HepG2 (cell line): ENCODE data around the gene GNAI2. TPM values are rescaled to one million over a fixed set of nuclear protein-coding genes. Genes with fewer than 3 reads are reported as not detected.

ENCODE experiments used
- ATAC-seq: fragments of 200-7000 bp; cut with Tn5 transposase; 3 replicates; pipeline ENCODE4 v1.9.1; 2020; ENCODE audit warnings: mild to moderate bottlenecking, moderate library complexity
- BruUV-seq: library from RNA; stranded (reverse); fragments of 400-500 nt; replicated peaks from 2 replicates; lab custom pipeline; 2021; lab: Mats Ljungman, UMichigan
- CTCF ChIA-PET: fragments of 300-600 bp; formaldehyde crosslinking; extraction: SDS; loops from one replicate; lab custom pipeline; 2021; ENCODE audit warnings: low total read pairs, inconsistent platforms, low intra/inter-chr PET ratio; lab: Yijun Ruan, JAX
- POLR2A ChIA-PET: fragments of 350-600 bp; sonication (Branson Sonifier 250); formaldehyde crosslinking; loops from one replicate; lab custom pipeline; 2020; ENCODE audit warnings: antibody characterized with exemption, inconsistent platforms; lab: Yijun Ruan, JAX
- DNase-seq: peaks from one replicate; pipeline ENCODE4 v3.0.0-alpha.2; 2015; ENCODE audit warnings: low spot score
- FAIRE-seq: peaks from 3 replicates; lab custom pipeline; 2011; peaks lifted over from hg19 to GRCh38; lab: Jason Lieb, UNC
- H2AFZ ChIP-seq: one replicate; pipeline ENCODE4 v1.6.1; 2011; ENCODE audit warnings: low read length, inconsistent platforms
- H3K27ac ChIP-seq: fragments of 300-600 bp; 3 replicates; pipeline ENCODE4 v1.8.0; 2011; ENCODE audit warnings: mixed run types, mild to moderate bottlenecking, mixed read lengths, low read length, inconsistent platforms; ENCODE audit not compliant: insufficient read depth; ENCODE audit errors: extremely low read length
- H3K27me3 ChIP-seq, 2 experiments: fragments of 200-600 bp in 1 of 2; 2 replicates in 1 of 2; 3 replicates in 1 of 2; pipeline versions ENCODE4 v1.6.0 to v1.8.0; 2011; ENCODE audit warnings: low read length in 2 of 2, mild to moderate bottlenecking in 2 of 2, moderate library complexity in 2 of 2, inconsistent platforms in 1 of 2; ENCODE audit not compliant: insufficient read depth in 2 of 2, control insufficient read depth in 1 of 2
- H3K36me3 ChIP-seq, 2 experiments: fragments of 200-600 bp in 1 of 2; replicated peaks in 1 of 2; 2 replicates in 1 of 2; 3 replicates in 1 of 2; pipeline versions ENCODE4 v1.5.1 to v1.8.0; 2011; ENCODE audit warnings: low read length in 2 of 2, inconsistent platforms in 1 of 2; ENCODE audit not compliant: insufficient read depth in 2 of 2, control insufficient read depth in 1 of 2
- H3K4me1 ChIP-seq: 2 replicates; pipeline ENCODE4 v1.5.1; 2012; ENCODE audit warnings: low read length, inconsistent platforms; ENCODE audit not compliant: insufficient read depth
- H3K4me2 ChIP-seq: 2 replicates; pipeline ENCODE4 v1.6.0; 2011; ENCODE audit warnings: low read depth, low read length, inconsistent platforms
- H3K4me3 ChIP-seq, 3 experiments: fragments of 200-600 bp in 1 of 3; sonication (generic), shearing (Covaris generic) in 1 of 3; replicated peaks in 1 of 3; 2 replicates each; pipeline ENCODE4 v1.5.1; 2011 to 2016; ENCODE audit warnings: low read length in 3 of 3, inconsistent platforms in 2 of 3, low read depth in 2 of 3, mild to moderate bottlenecking in 2 of 3, control low read depth in 1 of 3, mixed read lengths in 1 of 3; ENCODE audit not compliant: insufficient read depth in 1 of 3
- H3K79me2 ChIP-seq: one replicate; pipeline ENCODE4 v1.6.1; 2011; ENCODE audit warnings: low read length, inconsistent platforms; ENCODE audit not compliant: insufficient read depth
- H3K9ac ChIP-seq: 2 replicates; pipeline ENCODE4 v1.6.0; 2011; ENCODE audit warnings: mild to moderate bottlenecking, low read depth, low read length, inconsistent platforms; ENCODE audit not compliant: insufficient read depth
- H3K9me3 ChIP-seq: 2 replicates; pipeline ENCODE4 v1.5.1; 2012; ENCODE audit warnings: mild to moderate bottlenecking, low read length
- H4K20me1 ChIP-seq: 2 replicates; pipeline ENCODE4 v1.6.0; 2011; ENCODE audit warnings: inconsistent platforms, mild to moderate bottlenecking, low read length, moderate library complexity; ENCODE audit not compliant: insufficient read depth
- HIVEP1 ChIP-seq: sonication (generic); formaldehyde crosslinking; IDR thresholded peaks from 2 replicates; pipeline ENCODE4 v1.4.0; 2020; ENCODE audit warnings: mild to moderate bottlenecking, missing genetic modification reagents
- RBAK ChIP-seq: sonication (generic); formaldehyde crosslinking; IDR thresholded peaks from 2 replicates; pipeline ENCODE4 v1.5.1; 2020; ENCODE audit warnings: mild to moderate bottlenecking, missing genetic modification reagents
- RCOR2 ChIP-seq: IDR thresholded peaks from 2 replicates; pipeline ENCODE4 v1.6.1; 2016; ENCODE audit warnings: missing biosample characterization, missing genetic modification reagents
- SIN3B ChIP-seq: fragments of 150-350 bp; IDR thresholded peaks from 2 replicates; pipeline ENCODE4 v1.6.1; 2014; ENCODE audit warnings: low read length
- SRSF1 ChIP-seq: fragments of 200-400 bp; formaldehyde crosslinking; optimal IDR thresholded peaks from 2 replicates; pipeline ENCODE3; 2017; ENCODE audit warnings: mild to moderate bottlenecking, low read depth, low read length, moderate library complexity
- TGIF2 ChIP-seq: IDR thresholded peaks from 2 replicates; pipeline ENCODE4 v1.6.1; 2016; ENCODE audit warnings: control low read depth, missing compliant biosample characterization
- ZFP1 ChIP-seq: IDR thresholded peaks from 2 replicates; pipeline ENCODE4 v1.6.1; 2016
- ZFP36L1 ChIP-seq: sonication (generic); formaldehyde crosslinking; IDR thresholded peaks from 2 replicates; pipeline ENCODE4 v1.8.0; 2022; ENCODE audit warnings: mild to moderate bottlenecking, missing genetic modification reagents, moderate library complexity
- ZMYM3 ChIP-seq: sonication (generic); formaldehyde crosslinking; IDR thresholded peaks from 2 replicates; pipeline ENCODE4 v1.5.1; 2020; ENCODE audit warnings: mild to moderate bottlenecking, missing genetic modification reagents
- ZNF121 ChIP-seq: sonication (generic); formaldehyde crosslinking; IDR thresholded peaks from 2 replicates; pipeline ENCODE4 v1.5.0; 2020; ENCODE audit warnings: mild to moderate bottlenecking, missing genetic modification reagents
- ZNF17 ChIP-seq: sonication (generic); formaldehyde crosslinking; IDR thresholded peaks from 2 replicates; pipeline ENCODE4 v1.5.0; 2020; ENCODE audit warnings: mild to moderate bottlenecking, missing genetic modification reagents
- ZNF724P ChIP-seq: sonication (generic); formaldehyde crosslinking; IDR thresholded peaks from 2 replicates; pipeline ENCODE4 v1.8.0; 2022; ENCODE audit warnings: missing genetic modification reagents, borderline replicate concordance
- WGBS: methylation state at CpG from one replicate; pipeline ENCODE4 v1.1.6; 2017; ENCODE audit warnings: low lambda C conversion rate; 5-methylcytosine and 5-hydroxymethylcytosine counted together
- in situ Hi-C: cut with HindIII; loops from 2 replicates; pipeline ENCODE4 v1.10.0; 2017; ENCODE audit warnings: low pct_unique_long_range_greater_than_20kb; ENCODE audit not compliant: extremely low pct_ligation_motif_present
- intact Hi-C: fragments of 100-400 bp; cut with micrococcal nuclease; formaldehyde crosslinking; loops from one replicate; pipeline ENCODE4 v1.10.0; 2022; ENCODE audit not compliant: unreplicated experiment
- polyA plus RNA-seq, 8 experiments: library from polyadenylated mRNA; depleted of rRNA in 3 of 8; stranded (reverse) in 7 of 8; unstranded in 1 of 8; fragments of >200 nt; fragmentation: Illumina TruSeq in 4 of 8; extraction: Trizol in 4 of 8; gene quantifications; 2 replicates each; pipeline versions ENCODE4 v1.2.1 to v1.2.3, GENCODE V29; 2011 to 2016; ENCODE audit warnings: low read depth in 4 of 8, missing spikeins in 1 of 8, mixed read lengths in 1 of 8; ENCODE audit not compliant: insufficient read depth in 1 of 8
- total RNA-seq, 5 experiments: library from RNA; depleted of rRNA; stranded (reverse); fragments of >200 nt; fragmentation: Illumina TruSeq; extraction: Trizol; gene quantifications; 2 replicates each; pipeline ENCODE4 v1.2.3, GENCODE V29; 2016; ENCODE audit warnings: low read depth in 1 of 5
- TF ChIP-seq, protein P1 (sequence below): sonication (generic); formaldehyde crosslinking; IDR thresholded peaks from 2 replicates; pipeline ENCODE4 v1.8.0; 2022; ENCODE audit warnings: mild to moderate bottlenecking, missing genetic modification reagents
- TF ChIP-seq, protein P2 (sequence below): sonication (generic); formaldehyde crosslinking; IDR thresholded peaks from 2 replicates; pipeline ENCODE4 v1.8.1; 2023; ENCODE audit warnings: mild to moderate bottlenecking, inconsistent platforms, moderate library complexity, missing genetic modification reagents, borderline replicate concordance
- TF ChIP-seq, protein P3 (sequence below): sonication (generic); formaldehyde crosslinking; IDR thresholded peaks from 2 replicates; pipeline ENCODE4 v1.5.1; 2020; ENCODE audit warnings: mild to moderate bottlenecking, missing genetic modification reagents, moderate library complexity
- TF ChIP-seq, protein P4 (sequence below): sonication (generic); formaldehyde crosslinking; IDR thresholded peaks from 2 replicates; pipeline ENCODE4 v1.5.1; 2020; ENCODE audit warnings: missing genetic modification reagents, mild to moderate bottlenecking, borderline replicate concordance

The GNAI2 gene
- total and polyA plus RNA-seq, 2 of the 13 experiments (the other 11 are each of a cell fraction or from before 2014, with no cell fraction given) = 51.1 to 66.2 TPM

DNA sequence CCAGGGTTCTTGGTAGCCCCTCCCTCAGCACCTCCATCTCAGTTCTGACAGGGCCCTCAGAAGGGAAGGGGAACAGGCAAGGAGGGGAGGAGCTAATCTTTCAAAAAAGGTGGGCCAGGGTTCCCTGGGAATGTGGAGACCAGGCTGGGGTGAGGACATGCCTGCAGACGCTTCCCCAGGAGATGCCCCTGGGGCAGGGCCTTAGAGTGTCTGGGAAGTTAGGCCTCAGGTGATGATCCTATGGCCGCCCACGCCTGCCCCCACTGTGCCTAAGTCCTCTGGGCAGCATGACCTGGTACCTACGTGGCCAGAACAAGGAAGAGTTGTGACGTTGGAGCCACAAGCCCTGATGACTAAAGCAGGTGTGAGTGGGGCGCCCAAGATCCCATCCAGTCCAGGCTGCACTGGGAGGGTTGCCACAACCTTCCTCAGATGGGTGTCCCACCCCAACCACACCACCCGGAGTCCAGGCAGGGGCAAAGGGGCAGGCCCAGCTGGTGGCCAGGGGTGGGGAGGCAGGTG, 29.0 kb downstream of the GNAI2 start (continued):
- TF ChIP-seq, protein P1, sequence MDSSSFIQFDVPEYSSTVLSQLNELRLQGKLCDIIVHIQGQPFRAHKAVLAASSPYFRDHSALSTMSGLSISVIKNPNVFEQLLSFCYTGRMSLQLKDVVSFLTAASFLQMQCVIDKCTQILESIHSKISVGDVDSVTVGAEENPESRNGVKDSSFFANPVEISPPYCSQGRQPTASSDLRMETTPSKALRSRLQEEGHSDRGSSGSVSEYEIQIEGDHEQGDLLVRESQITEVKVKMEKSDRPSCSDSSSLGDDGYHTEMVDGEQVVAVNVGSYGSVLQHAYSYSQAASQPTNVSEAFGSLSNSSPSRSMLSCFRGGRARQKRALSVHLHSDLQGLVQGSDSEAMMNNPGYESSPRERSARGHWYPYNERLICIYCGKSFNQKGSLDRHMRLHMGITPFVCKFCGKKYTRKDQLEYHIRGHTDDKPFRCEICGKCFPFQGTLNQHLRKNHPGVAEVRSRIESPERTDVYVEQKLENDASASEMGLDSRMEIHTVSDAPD (CRISPR knock-in tag) = no peak
- no peak for TF ChIP-seq RCOR2
- no peak for TF ChIP-seq ZNF724P (CRISPR knock-in tag)
- no peak for TF ChIP-seq RBAK (CRISPR knock-in tag)
- TF ChIP-seq ZMYM3 (CRISPR knock-in tag) = no peak
- TF ChIP-seq, protein P2, sequence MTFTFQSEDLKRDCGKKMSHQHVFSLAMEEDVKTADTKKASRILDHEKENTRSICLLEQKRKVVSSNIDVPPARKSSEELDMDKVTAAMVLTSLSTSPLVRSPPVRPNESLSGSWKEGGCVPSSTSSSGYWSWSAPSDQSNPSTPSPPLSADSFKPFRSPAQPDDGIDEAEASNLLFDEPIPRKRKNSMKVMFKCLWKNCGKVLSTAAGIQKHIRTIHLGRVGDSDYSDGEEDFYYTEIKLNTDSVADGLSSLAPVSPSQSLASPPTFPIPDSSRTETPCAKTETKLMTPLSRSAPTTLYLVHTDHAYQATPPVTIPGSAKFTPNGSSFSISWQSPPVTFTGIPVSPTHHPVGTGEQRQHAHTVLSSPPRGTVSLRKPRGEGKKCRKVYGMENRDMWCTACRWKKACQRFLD (CRISPR knock-in tag) = no peak
- TF ChIP-seq ZNF17 (CRISPR knock-in tag) = no peak
- no peak; the same call in 1 of the 2 replicates for TF ChIP-seq ZFP1 (CRISPR knock-in tag)
- TF ChIP-seq HIVEP1 (CRISPR knock-in tag) = no peak
- no peak for TF ChIP-seq ZFP36L1
- no peak for TF ChIP-seq ZNF121 (CRISPR knock-in tag)
- no peak for TF ChIP-seq SIN3B
- TF ChIP-seq, all 625 proteins: peak for 56

DNA sequence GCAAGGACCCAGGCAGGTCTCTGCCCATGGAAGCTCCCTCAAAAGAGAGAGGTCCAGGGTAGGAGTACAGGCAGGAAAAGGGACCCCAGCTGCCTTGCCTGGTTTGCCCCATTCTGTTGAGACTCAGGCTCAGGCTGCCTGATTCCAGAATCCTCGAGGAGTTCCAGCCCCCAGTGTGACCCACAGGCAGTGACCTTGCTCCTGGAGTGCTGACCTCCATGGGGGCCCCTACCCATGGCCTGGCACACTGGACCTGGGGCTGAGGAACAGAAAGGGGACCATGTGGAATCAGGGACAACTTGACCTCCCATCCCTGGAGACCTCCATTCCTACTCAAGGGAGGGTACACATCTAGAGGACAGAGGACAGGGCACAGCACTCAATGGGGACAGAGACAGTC, 29.6 kb downstream of the GNAI2 start:
- Histone ChIP-seq H3K9ac (peak overlapping the region; percentile 94), H3K27me3 (no peaks in the 10 kb centered on the region; a peak in 1 of 5 replicates), H2AFZ (no peak overlapping the region), H3K9me3 (no peaks in the 10 kb centered on the region), H3K4me2 (peak overlapping the region; percentile 98), H3K27ac (peak overlapping the region; percentile 96), H3K4me1 (peaks cover 88% of the 10 kb centered on the region), H4K20me1 (no peaks in the 10 kb centered on the region), H3K36me3 (no peaks in the 10 kb centered on the region; a peak in 1 of 5 replicates), H3K79me2 (peaks cover 26% of the 10 kb centered on the region), H3K4me3 (peak overlapping the region in 1 of 3 experiments; percentile 61; a peak in 2 of 6 replicates)
- WGBS = 0% methylated on average over 1 of the region's 1 CpG
- BruUV-seq = no TSS peak
- POLR2A ChIA-PET = interaction anchor here (1.2 to 6.8 kb wide), 9 partner anchors 14 to 70 kb away, joined by 6 to 51 read pairs (median 19); partner anchors contain the start of genes GNAI2, HYAL3, IFRD2 and LSMEM2
- FAIRE-seq (no peak), ATAC-seq (no peak), DNase-seq (no peak)
- in situ Hi-C loops = no loop called here
- intact Hi-C loops = no loop called here
- CTCF ChIA-PET = no interaction called here
- TF ChIP-seq SRSF1 = peak; percentile 4
- TF ChIP-seq, protein P3, sequence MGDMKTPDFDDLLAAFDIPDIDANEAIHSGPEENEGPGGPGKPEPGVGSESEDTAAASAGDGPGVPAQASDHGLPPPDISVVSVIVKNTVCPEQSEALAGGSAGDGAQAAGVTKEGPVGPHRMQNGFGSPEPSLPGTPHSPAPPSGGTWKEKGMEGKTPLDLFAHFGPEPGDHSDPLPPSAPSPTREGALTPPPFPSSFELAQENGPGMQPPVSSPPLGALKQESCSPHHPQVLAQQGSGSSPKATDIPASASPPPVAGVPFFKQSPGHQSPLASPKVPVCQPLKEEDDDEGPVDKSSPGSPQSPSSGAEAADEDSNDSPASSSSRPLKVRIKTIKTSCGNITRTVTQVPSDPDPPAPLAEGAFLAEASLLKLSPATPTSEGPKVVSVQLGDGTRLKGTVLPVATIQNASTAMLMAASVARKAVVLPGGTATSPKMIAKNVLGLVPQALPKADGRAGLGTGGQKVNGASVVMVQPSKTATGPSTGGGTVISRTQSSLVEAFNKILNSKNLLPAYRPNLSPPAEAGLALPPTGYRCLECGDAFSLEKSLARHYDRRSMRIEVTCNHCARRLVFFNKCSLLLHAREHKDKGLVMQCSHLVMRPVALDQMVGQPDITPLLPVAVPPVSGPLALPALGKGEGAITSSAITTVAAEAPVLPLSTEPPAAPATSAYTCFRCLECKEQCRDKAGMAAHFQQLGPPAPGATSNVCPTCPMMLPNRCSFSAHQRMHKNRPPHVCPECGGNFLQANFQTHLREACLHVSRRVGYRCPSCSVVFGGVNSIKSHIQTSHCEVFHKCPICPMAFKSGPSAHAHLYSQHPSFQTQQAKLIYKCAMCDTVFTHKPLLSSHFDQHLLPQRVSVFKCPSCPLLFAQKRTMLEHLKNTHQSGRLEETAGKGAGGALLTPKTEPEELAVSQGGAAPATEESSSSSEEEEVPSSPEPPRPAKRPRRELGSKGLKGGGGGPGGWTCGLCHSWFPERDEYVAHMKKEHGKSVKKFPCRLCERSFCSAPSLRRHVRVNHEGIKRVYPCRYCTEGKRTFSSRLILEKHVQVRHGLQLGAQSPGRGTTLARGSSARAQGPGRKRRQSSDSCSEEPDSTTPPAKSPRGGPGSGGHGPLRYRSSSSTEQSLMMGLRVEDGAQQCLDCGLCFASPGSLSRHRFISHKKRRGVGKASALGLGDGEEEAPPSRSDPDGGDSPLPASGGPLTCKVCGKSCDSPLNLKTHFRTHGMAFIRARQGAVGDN = 0 out of 2 replicates have a peak, but pooled peaks have one; percentile 2
- TF ChIP-seq, protein P4, sequence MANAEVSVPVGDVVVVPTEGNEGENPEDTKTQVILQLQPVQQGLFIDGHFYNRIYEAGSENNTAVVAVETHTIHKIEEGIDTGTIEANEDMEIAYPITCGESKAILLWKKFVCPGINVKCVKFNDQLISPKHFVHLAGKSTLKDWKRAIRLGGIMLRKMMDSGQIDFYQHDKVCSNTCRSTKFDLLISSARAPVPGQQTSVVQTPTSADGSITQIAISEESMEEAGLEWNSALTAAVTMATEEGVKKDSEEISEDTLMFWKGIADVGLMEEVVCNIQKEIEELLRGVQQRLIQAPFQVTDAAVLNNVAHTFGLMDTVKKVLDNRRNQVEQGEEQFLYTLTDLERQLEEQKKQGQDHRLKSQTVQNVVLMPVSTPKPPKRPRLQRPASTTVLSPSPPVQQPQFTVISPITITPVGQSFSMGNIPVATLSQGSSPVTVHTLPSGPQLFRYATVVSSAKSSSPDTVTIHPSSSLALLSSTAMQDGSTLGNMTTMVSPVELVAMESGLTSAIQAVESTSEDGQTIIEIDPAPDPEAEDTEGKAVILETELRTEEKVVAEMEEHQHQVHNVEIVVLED = 0 out of 2 replicates have a peak, but pooled peaks have one; percentile 34
- no peak for TF ChIP-seq TGIF2
